HCT116 (cell line): ENCODE data around the gene RERG. TPM values are rescaled to one million over a fixed set of nuclear protein-coding genes. Genes with fewer than 3 reads are reported as not detected.

Source experiments
- ATAC-seq: fragments of 200-7000 bp; cut with Tn5 transposase; 2 replicates; pipeline ENCODE4 v1.9.1; 2020; ENCODE audit warnings: mild to moderate bottlenecking, moderate library complexity
- BruUV-seq: library from RNA; stranded (reverse); fragments of 400-500 nt; replicated peaks from 2 replicates; lab custom pipeline; 2021; lab: Mats Ljungman, UMichigan
- CTCF ChIA-PET: fragments of 300-600 bp; sonication (Branson Sonifier 250); formaldehyde crosslinking; loops from one replicate; lab custom pipeline; 2021; ENCODE audit warnings: antibody characterized with exemption; lab: Charles Lee
- POLR2A ChIA-PET: fragments of 300-600, 350-600 bp; sonication (Branson Sonifier 250); formaldehyde crosslinking; loops from one replicate; lab custom pipeline; 2021; ENCODE audit warnings: antibody characterized with exemption; lab: Charles Lee
- RAD21 ChIA-PET, 2 experiments: fragments of 300-600 bp; sonication (Branson Sonifier 250); formaldehyde crosslinking; loops; one replicate each; lab custom pipeline; 2023; ENCODE audit warnings: low total read pairs in 2 of 2; ENCODE audit not compliant: uncharacterized antibody in 2 of 2, unreplicated experiment in 2 of 2, low non-redundant PET in 1 of 2; lab: Charles Lee
- DNase-seq: peaks from one replicate; pipeline ENCODE4 v3.0.0-alpha.2; 2010; ENCODE audit warnings: low read depth, low spot score
- H2AFZ ChIP-seq: fragments of 200-600 bp; shearing (Covaris generic), sonication (generic); 2 replicates; pipeline ENCODE4 v1.6.1; 2017; ENCODE audit warnings: low read depth, mixed run types, mixed read lengths, antibody characterized with exemption, low read length; ENCODE audit not compliant: poor library complexity, severe bottlenecking
- H3K27ac ChIP-seq: 2 replicates; pipeline ENCODE4 v1.5.1; 2012; ENCODE audit warnings: low read depth, low read length
- H3K27me3 ChIP-seq: fragments of 200-600 bp; sonication (generic); 2 replicates; pipeline ENCODE4 v1.6.1; 2016; ENCODE audit warnings: mixed run types, low read length, mixed read lengths; ENCODE audit not compliant: insufficient read depth
- H3K36me3 ChIP-seq, 2 experiments: fragments of 200-500 bp in 1 of 2; fragments of 200-600 bp in 1 of 2; sonication (Bioruptor generic) in 1 of 2; sonication (generic) in 1 of 2; 2 replicates each; pipeline versions ENCODE4 v1.5.1 to v1.6.1; 2014 to 2016; ENCODE audit warnings: low read length in 2 of 2, inconsistent platforms in 1 of 2, mixed read lengths in 1 of 2, mixed run types in 1 of 2; ENCODE audit not compliant: insufficient read depth in 2 of 2, control insufficient read depth in 1 of 2
- H3K4me1 ChIP-seq, 2 experiments: fragments of 200-600 bp in 1 of 2; sonication (generic) in 1 of 2; 2 replicates each; pipeline versions ENCODE4 v1.5.1 to v1.6.1; 2012 to 2017; ENCODE audit warnings: low read length in 2 of 2, inconsistent platforms in 1 of 2, mild to moderate bottlenecking in 1 of 2, mixed read lengths in 1 of 2, mixed run types in 1 of 2, moderate library complexity in 1 of 2; ENCODE audit not compliant: insufficient read depth in 2 of 2, control insufficient read depth in 1 of 2
- H3K4me2 ChIP-seq: fragments of 200-600 bp; sonication (generic); 2 replicates; pipeline ENCODE4 v1.6.1; 2017; ENCODE audit warnings: mixed run types, low read length, mixed read lengths
- H3K4me3 ChIP-seq, 2 experiments: fragments of 200-600 bp in 1 of 2; sonication (generic) in 1 of 2; replicated peaks in 1 of 2; 2 replicates each; pipeline ENCODE4 v1.5.1; 2011 to 2016; ENCODE audit warnings: low read length in 2 of 2, control low read depth in 1 of 2, low read depth in 1 of 2, mild to moderate bottlenecking in 1 of 2, mixed read lengths in 1 of 2, mixed run types in 1 of 2
- H3K79me2 ChIP-seq: fragments of 200-600 bp; sonication (generic); 2 replicates; pipeline ENCODE4 v1.6.1; 2017; ENCODE audit warnings: mild to moderate bottlenecking, mixed run types, low read length, moderate library complexity, mixed read lengths; ENCODE audit not compliant: insufficient read depth
- H3K9ac ChIP-seq: fragments of 200-600 bp; sonication (generic); 2 replicates; pipeline ENCODE4 v1.6.1; 2016; ENCODE audit warnings: low read length, mixed read lengths
- H3K9me2 ChIP-seq: fragments of 200-600 bp; sonication (generic), shearing (Covaris generic); 2 replicates; pipeline ENCODE4 v1.6.1; 2017; ENCODE audit warnings: mixed run types, mild to moderate bottlenecking, moderate library complexity; ENCODE audit not compliant: insufficient read depth
- H3K9me3 ChIP-seq, 2 experiments: fragments of 200-500 bp in 1 of 2; fragments of 200-600 bp in 1 of 2; sonication (Bioruptor generic) in 1 of 2; sonication (generic) in 1 of 2; 2 replicates each; pipeline ENCODE4 v1.6.1; 2014 to 2017; ENCODE audit warnings: low read length in 2 of 2, mixed read lengths in 2 of 2, inconsistent platforms in 1 of 2, low read depth in 1 of 2, mild to moderate bottlenecking in 1 of 2, mixed run types in 1 of 2, moderate library complexity in 1 of 2; ENCODE audit not compliant: control insufficient read depth in 1 of 2, insufficient read depth in 1 of 2
- H4K20me1 ChIP-seq: fragments of 200-600 bp; sonication (generic), shearing (Covaris generic); 2 replicates; pipeline ENCODE4 v1.6.1; 2017; ENCODE audit warnings: mixed run types, mild to moderate bottlenecking, moderate library complexity; ENCODE audit not compliant: insufficient read depth
- CTCF ChIP-seq, 3 experiments: fragments of 200-600 bp in 1 of 3; sonication (generic) in 1 of 3; IDR thresholded peaks in 2 of 3; conservative IDR thresholded peaks in 1 of 3; 2 replicates each; pipeline ENCODE4 v1.5.1; 2012 to 2017; ENCODE audit warnings: low read depth in 2 of 3, low read length in 2 of 3, antibody characterized with exemption in 1 of 3, borderline replicate concordance in 1 of 3, control low read depth in 1 of 3, mild to moderate bottlenecking in 1 of 3, mixed read lengths in 1 of 3, mixed run types in 1 of 3, moderate library complexity in 1 of 3; ENCODE audit not compliant: insufficient read depth in 1 of 3
- FOSL1 ChIP-seq: IDR thresholded peaks from 2 replicates; pipeline ENCODE4 v1.6.1; 2012; ENCODE audit warnings: low read depth
- TCF7L2 ChIP-seq: IDR thresholded peaks from 2 replicates; pipeline ENCODE4 v1.7.0; 2011; ENCODE audit warnings: borderline replicate concordance, inconsistent platforms; ENCODE audit not compliant: insufficient read depth, insufficient read length; ENCODE audit errors: extremely low read depth
- ZBTB33 ChIP-seq: IDR thresholded peaks from 2 replicates; pipeline ENCODE4 v1.6.1; 2011; ENCODE audit warnings: mild to moderate bottlenecking, low read length, moderate library complexity; ENCODE audit not compliant: insufficient replicate concordance; ENCODE audit errors: extremely low read depth
- intact Hi-C: fragments of 100-400 bp; cut with micrococcal nuclease; formaldehyde crosslinking; loops from 2 replicates; pipeline ENCODE4 v1.10.0; 2022
- total RNA-seq: library from RNA; stranded (reverse); gene quantifications from one replicate; pipeline ENCODE4 v1.2.1, GENCODE V29; 2021; ENCODE audit not compliant: unreplicated experiment
- TF ChIP-seq, protein P1 (sequence below): IDR thresholded peaks from 2 replicates; pipeline ENCODE4 v1.6.1; 2012

Gene RERG
- total RNA-seq, 1 experiment from 2014 or later, result not detected

DNA sequence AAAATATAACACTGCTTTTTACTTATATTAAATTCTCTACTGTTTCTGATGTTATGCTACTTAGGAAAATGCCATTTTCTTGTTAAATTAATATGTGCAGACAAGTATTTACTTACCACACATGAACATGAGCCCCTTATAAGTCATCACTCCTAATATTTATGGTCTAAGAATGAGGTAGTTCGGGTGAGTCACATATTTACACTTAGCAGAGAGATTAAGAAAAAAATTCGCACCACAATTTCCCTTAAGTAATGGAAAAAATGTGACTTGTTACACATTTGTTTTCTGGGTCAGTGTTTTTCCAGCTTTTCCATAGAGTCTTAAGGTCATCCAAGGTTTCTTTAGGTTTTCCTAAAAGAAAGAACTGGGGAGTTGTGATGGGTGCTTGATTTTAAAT, 68.3 kb downstream of the RERG start:
- Histone ChIP-seq H3K4me2 (no peak overlapping the region), H3K9me3 (no peaks in the 10 kb centered on the region), H3K36me3 (no peaks in the 10 kb centered on the region), H3K27me3 (peaks cover 67% of the 10 kb centered on the region), H3K9me2 (no peaks in the 10 kb centered on the region), H3K4me3 (no peak overlapping the region), H3K4me1 (no peaks in the 10 kb centered on the region), H2AFZ (no peak overlapping the region), H4K20me1 (no peaks in the 10 kb centered on the region), H3K27ac (no peak overlapping the region), H3K9ac (no peak overlapping the region), H3K79me2 (no peaks in the 10 kb centered on the region)
- ChIA-PET POLR2A (no interaction called here), RAD21 (no interaction called here), CTCF (interaction anchor here (1.2 to 1.8 kb wide), 2 partner anchors 68 to 69 kb away, joined by 4 to 5 read pairs; partner anchors contain the start of gene RERG)
- TF ChIP-seq TCF7L2, result no peak
- TF ChIP-seq FOSL1, result no peak
- TF ChIP-seq, protein P1, sequence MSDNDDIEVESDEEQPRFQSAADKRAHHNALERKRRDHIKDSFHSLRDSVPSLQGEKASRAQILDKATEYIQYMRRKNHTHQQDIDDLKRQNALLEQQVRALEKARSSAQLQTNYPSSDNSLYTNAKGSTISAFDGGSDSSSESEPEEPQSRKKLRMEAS, result no peak
- no peak for TF ChIP-seq ZBTB33
- DNase-seq (no peak), ATAC-seq (no peak)
- BruUV-seq, result no TSS peak
- intact Hi-C loops, result loop anchor here (2.0 to 5.0 kb wide), 3 partner anchors 68 to 369 kb away; partner anchors contain the start of gene RERG

GRCh38 chr12:15152456-15152855, 68.8 kb downstream of the RERG start:
- Histone ChIP-seq H3K4me2 (no peak overlapping the region), H4K20me1 (no peaks in the 10 kb centered on the region), H3K9ac (no peak overlapping the region), H2AFZ (no peak overlapping the region), H3K4me3 (no peak overlapping the region), H3K27ac (no peak overlapping the region), H3K9me2 (no peaks in the 10 kb centered on the region), H3K9me3 (no peaks in the 10 kb centered on the region)
- intact Hi-C loops, result loop anchor here (2.0 to 5.0 kb wide), 3 partner anchors 68 to 370 kb away; partner anchors contain the start of gene RERG
- DNase-seq, result no peak
- no TSS peak for BruUV-seq
- RAD21 ChIA-PET, result no interaction called here
- TF ChIP-seq, protein P1, result no peak
- TF ChIP-seq CTCF (IDR thresholded peaks at IDR 0.05 in 2 of 3, conservative IDR thresholded peaks at IDR 0.05 in 1 of 3; ENCODE audit: borderline replicate concordance in 1 of 3, insufficient read depth in 1 of 3, low read depth in 2 of 3, low read length in 2 of 3), result 0 out of 6 replicates have a peak, but pooled peaks have one; percentile 3 to 12 (median 11)
- TF ChIP-seq, all 23 proteins: peak for 1
- ChIA-PET CTCF (interaction anchor here (1.2 kb wide), 1 partner anchor 69 kb away, joined by 4 read pairs; the partner anchor contains the start of gene RERG), POLR2A (no interaction called here)
- no peaks in the 10 kb centered on the region for H3K36me3 ChIP-seq
- ATAC-seq, result no peak
- H3K79me2 ChIP-seq, result no peaks in the 10 kb centered on the region
- no peaks in the 10 kb centered on the region for H3K4me1 ChIP-seq
- peaks cover 71% of the 10 kb centered on the region for H3K27me3 ChIP-seq
